OCI-LY7 (cell line): ENCODE measurements around the gene BRICD5. TPM values are rescaled to one million over a fixed set of nuclear protein-coding genes. Genes with fewer than 3 reads are reported as not detected.

Experiments used
- BruUV-seq: library from RNA; stranded (reverse); fragments of 400-500 nt; replicated peaks from 2 replicates; lab custom pipeline; 2021; lab: Mats Ljungman, UMichigan
- CTCF ChIA-PET: fragments of 300-600 bp; sonication (Branson Sonifier 250); formaldehyde crosslinking; loops from one replicate; lab custom pipeline; 2022; ENCODE audit warnings: antibody characterized with exemption; ENCODE audit not compliant: unreplicated experiment; lab: Charles Lee
- POLR2A ChIA-PET: fragments of 300-600 bp; sonication (Branson Sonifier 250); formaldehyde crosslinking; loops from one replicate; lab custom pipeline; 2022; ENCODE audit warnings: antibody characterized with exemption; lab: Charles Lee
- DNase-seq: peaks from one replicate; pipeline ENCODE4 v3.0.0-alpha.2; 2015; ENCODE audit warnings: low spot score
- H2AFZ ChIP-seq: fragments of 200-600 bp; sonication (generic), shearing (Covaris generic); 2 replicates; pipeline ENCODE4 v1.6.1; 2014; ENCODE audit warnings: mild to moderate bottlenecking, antibody characterized with exemption, low read length, moderate library complexity
- H3K27ac ChIP-seq: fragments of 200-600 bp; sonication (generic); 2 replicates; pipeline ENCODE4 v1.5.1; 2014; ENCODE audit warnings: mixed run types, low read depth, mild to moderate bottlenecking, moderate library complexity, low read length, inconsistent platforms; ENCODE audit not compliant: poor library complexity, severe bottlenecking
- H3K36me3 ChIP-seq: fragments of 200-600 bp; sonication (generic); 2 replicates; pipeline ENCODE4 v1.6.1; 2014; ENCODE audit warnings: mild to moderate bottlenecking, antibody characterized with exemption, low read length, moderate library complexity, mixed read lengths; ENCODE audit not compliant: insufficient read depth
- H3K4me1 ChIP-seq: fragments of 200-600 bp; sonication (generic); 2 replicates; pipeline ENCODE4 v1.5.1; 2014; ENCODE audit warnings: mild to moderate bottlenecking, low read length; ENCODE audit not compliant: insufficient read depth, poor library complexity, severe bottlenecking
- H3K4me2 ChIP-seq: fragments of 200-600 bp; sonication (generic); 2 replicates; pipeline ENCODE4 v1.6.1; 2014; ENCODE audit warnings: mild to moderate bottlenecking, low read length
- H3K4me3 ChIP-seq: fragments of 200-600 bp; sonication (generic); 2 replicates; pipeline ENCODE4 v1.5.1; 2014; ENCODE audit warnings: mild to moderate bottlenecking, low read depth, low read length; ENCODE audit not compliant: poor library complexity, severe bottlenecking
- H3K79me2 ChIP-seq: fragments of 200-600 bp; sonication (generic); 2 replicates; pipeline ENCODE4 v1.6.1; 2016; ENCODE audit warnings: low read depth, mild to moderate bottlenecking, low read length, moderate library complexity, mixed read lengths; ENCODE audit not compliant: insufficient read depth
- H3K9me2 ChIP-seq: fragments of 200-600 bp; sonication (generic); 2 replicates; pipeline ENCODE4 v1.6.1; 2016; ENCODE audit warnings: mild to moderate bottlenecking, low read length, mixed read lengths; ENCODE audit not compliant: insufficient read depth
- H3K9me3 ChIP-seq: fragments of 200-600 bp; sonication (generic); 2 replicates; pipeline ENCODE4 v1.6.1; 2014; ENCODE audit warnings: mild to moderate bottlenecking, mixed run types, low read length, mixed read lengths
- H4K20me1 ChIP-seq: fragments of 200-600 bp; sonication (generic); 2 replicates; pipeline ENCODE4 v1.6.1; 2014; ENCODE audit warnings: mild to moderate bottlenecking, antibody characterized with exemption, low read length, moderate library complexity, mixed read lengths; ENCODE audit not compliant: insufficient read depth
- CTCF ChIP-seq: fragments of 200-600 bp; sonication (generic); conservative IDR thresholded peaks from 2 replicates; pipeline ENCODE4 v1.5.1; 2014; ENCODE audit warnings: mild to moderate bottlenecking, antibody characterized with exemption, low read length, moderate library complexity, mixed read lengths
- EZH2phosphoT487 ChIP-seq: fragments of 200-600 bp; sonication (generic); IDR thresholded peaks from 2 replicates; pipeline ENCODE4 v1.6.1; 2018; ENCODE audit warnings: low read depth, borderline replicate concordance, mild to moderate bottlenecking, mixed run types, antibody characterized with exemption, low read length, moderate library complexity, mixed read lengths
- intact Hi-C: fragments of 100-400 bp; cut with micrococcal nuclease; formaldehyde crosslinking; loops from one replicate; pipeline ENCODE4 v1.10.0; 2022; ENCODE audit not compliant: unreplicated experiment
- total RNA-seq, 2 experiments: library from RNA; depleted of rRNA in 1 of 2; stranded (reverse); fragments of >200 nt in 1 of 2; shearing (Covaris generic) in 1 of 2; gene quantifications; 2 replicates each; pipeline ENCODE4 v1.2.3, GENCODE V29; 2014 to 2022

The BRICD5 gene
- total RNA-seq, 2 experiments from 2014 or later: 30.4 to 31.7 TPM

DNA sequence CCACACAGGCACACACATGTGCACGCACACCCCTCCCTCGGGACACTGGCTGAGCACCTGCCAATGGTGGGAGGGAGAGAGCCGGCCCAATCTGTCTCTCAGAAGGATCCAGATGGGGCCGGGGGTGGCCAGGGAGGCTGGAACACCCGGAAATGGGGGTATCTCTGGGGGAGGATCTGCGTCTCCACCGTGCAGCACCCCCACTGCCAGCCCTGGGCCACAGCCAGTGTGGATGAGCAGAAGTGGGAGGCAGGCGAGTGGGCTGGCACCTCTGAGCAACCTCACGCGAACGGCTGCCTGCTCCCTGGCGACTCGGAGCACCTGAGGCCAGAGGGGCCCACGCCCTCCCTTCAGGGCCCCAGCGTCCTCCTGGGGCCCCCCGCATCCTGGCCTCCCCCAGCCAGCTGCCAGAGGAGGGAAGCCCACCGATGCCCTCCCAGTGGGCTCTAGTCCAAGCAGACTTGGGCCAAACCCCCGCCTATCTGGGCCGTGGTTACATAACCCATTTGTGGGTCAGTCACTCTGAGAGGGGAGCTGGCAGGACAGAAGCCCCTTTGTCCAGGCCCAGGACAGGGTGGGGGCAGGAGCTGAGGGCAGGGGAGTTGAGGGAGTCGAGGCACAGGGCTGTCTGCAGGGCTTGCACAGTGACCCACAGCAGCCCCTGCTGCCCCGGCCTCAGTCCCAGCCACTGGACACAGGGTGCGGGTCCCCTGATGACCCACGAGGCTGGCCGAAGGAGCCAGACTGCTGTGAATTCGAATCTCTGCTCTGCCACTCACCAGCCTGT lies 19.8 kb downstream of the BRICD5 start:
- Histone ChIP-seq H4K20me1 (no peaks in the 10 kb centered on the region), H3K4me1 (no peaks in the 10 kb centered on the region), H3K4me3 (no peak overlapping the region), H2AFZ (no peak overlapping the region), H3K9me3 (no peaks in the 10 kb centered on the region), H3K4me2 (no peak overlapping the region), H3K79me2 (no peaks in the 10 kb centered on the region), H3K27ac (no peak overlapping the region), H3K36me3 (no peaks in the 10 kb centered on the region), H3K9me2 (no peaks in the 10 kb centered on the region)
- TF ChIP-seq EZH2phosphoT487 (no peak), CTCF (no peak)
- intact Hi-C loops: no loop called here
- ChIA-PET POLR2A (no interaction called here), CTCF (no interaction called here)
- no TSS peak for BruUV-seq
- no peak for DNase-seq

- H3K79me2 ChIP-seq: no peaks in the 10 kb centered on the region
- DNase-seq: no peak
- ChIA-PET CTCF (interaction anchor here (0.5 kb wide), 1 partner anchor 9 kb away, joined by 3 read pairs; no protein-coding TSS in a partner anchor), POLR2A (no interaction called here)
- no peaks in the 10 kb centered on the region for H3K4me1 ChIP-seq
- intact Hi-C loops: no loop called here
- TF ChIP-seq EZH2phosphoT487: no peak
- TF ChIP-seq CTCF: no peak
- H3K9me3 ChIP-seq: no peaks in the 10 kb centered on the region
- no peaks in the 10 kb centered on the region for H3K36me3 ChIP-seq
- no peaks in the 10 kb centered on the region for H4K20me1 ChIP-seq
- no TSS peak for BruUV-seq
- H3K27ac ChIP-seq: no peak overlapping the region
- no peak overlapping the region for H3K4me3 ChIP-seq
- H3K9me2 ChIP-seq: no peaks in the 10 kb centered on the region
- no peak overlapping the region for H3K4me2 ChIP-seq
- H2AFZ ChIP-seq: no peak overlapping the region
These were observed 20.5 kb downstream of the BRICD5 start for GRCh38 chr16:2190002-2190658.
